Measurements from ENCODE around the gene ARHGAP26. TPM values are rescaled to one million over a fixed set of nuclear protein-coding genes. Genes with fewer than 3 reads are reported as not detected.

Gene ARHGAP26
- total RNA-seq, 1 donor from 2014 or later, result 42.1 TPM

DNA sequence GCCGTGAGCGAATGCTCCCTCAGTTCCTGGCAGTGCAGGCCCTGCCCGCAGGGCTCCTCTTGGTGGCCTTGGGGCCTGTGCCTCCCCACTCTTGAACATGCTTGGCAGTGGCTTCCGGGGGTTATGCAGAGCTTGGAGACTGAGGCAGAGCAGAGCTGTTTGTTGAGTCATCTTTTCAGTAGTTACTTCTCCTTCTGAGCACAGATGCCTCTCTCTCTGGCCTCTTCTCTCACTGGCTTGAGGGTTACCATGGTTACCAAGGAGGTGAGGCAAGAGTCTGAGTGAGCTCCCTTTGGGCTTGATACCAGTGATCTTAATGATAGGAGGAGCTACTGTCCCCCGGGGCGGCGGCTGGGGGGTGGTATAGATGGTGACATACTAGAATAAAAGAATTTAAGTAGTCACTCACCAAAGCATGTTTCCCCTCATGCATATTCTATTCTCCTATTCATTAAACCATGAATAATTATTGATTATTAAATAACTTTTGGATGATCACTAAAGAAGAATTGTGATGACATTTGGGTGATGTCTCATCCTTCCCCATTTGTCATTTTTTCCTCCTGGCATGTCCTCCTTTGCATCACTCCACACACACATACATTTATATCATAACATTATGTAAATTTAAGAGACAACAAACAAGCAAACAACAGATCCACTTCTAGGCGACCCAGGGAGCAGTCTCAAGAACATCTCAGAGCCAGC, 111.1 kb downstream of the ARHGAP26 start:
- DNase-seq (no peak), ATAC-seq (peak; percentile 53 to 70)
- intact Hi-C loops (cut with DNase I), result no loop called here
- H3K27ac ChIP-seq, result no peak overlapping the region
- H3K9me3 ChIP-seq, result no peaks in the 10 kb centered on the region
- peaks cover 13% of the 10 kb centered on the region for H3K36me3 ChIP-seq
- H3K4me1 ChIP-seq, result peaks cover 46% of the 10 kb centered on the region
- TF ChIP-seq, protein P1, sequence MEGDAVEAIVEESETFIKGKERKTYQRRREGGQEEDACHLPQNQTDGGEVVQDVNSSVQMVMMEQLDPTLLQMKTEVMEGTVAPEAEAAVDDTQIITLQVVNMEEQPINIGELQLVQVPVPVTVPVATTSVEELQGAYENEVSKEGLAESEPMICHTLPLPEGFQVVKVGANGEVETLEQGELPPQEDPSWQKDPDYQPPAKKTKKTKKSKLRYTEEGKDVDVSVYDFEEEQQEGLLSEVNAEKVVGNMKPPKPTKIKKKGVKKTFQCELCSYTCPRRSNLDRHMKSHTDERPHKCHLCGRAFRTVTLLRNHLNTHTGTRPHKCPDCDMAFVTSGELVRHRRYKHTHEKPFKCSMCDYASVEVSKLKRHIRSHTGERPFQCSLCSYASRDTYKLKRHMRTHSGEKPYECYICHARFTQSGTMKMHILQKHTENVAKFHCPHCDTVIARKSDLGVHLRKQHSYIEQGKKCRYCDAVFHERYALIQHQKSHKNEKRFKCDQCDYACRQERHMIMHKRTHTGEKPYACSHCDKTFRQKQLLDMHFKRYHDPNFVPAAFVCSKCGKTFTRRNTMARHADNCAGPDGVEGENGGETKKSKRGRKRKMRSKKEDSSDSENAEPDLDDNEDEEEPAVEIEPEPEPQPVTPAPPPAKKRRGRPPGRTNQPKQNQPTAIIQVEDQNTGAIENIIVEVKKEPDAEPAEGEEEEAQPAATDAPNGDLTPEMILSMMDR (IDR thresholded peaks at IDR 0.05), result no peak
- H3K4me3 ChIP-seq, result no peak overlapping the region
- no peaks in the 10 kb centered on the region for H3K27me3 ChIP-seq (ENCODE audit: low read depth)

DNA sequence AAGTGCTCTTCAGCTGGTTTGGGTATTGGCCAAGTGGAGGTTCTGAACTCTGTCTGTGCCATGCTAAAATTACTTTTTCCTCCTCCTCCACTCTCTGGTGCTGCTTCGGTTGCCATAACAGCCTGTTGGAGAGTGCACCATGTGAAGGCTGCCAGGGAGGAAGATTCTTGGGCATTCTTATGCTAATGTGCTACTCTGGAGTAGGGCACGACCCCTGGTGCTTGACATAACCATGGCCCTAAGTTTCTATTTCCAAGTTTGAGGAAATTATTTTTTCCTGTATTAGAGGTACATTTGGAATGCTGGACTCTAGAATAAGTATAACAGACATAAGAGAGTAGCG, 111.6 kb downstream of the ARHGAP26 start:
- no peaks in the 10 kb centered on the region for H3K9me3 ChIP-seq
- H3K4me1 ChIP-seq, result peaks cover 43% of the 10 kb centered on the region
- ATAC-seq, result peak; percentile 58 to 61
- TF ChIP-seq, protein P1 (IDR thresholded peaks at IDR 0.05), result no peak
- H3K36me3 ChIP-seq, result peaks cover 13% of the 10 kb centered on the region
- intact Hi-C loops (cut with DNase I), result no loop called here
- no peak for DNase-seq
- no peak overlapping the region for H3K27ac ChIP-seq
- no peak overlapping the region for H3K4me3 ChIP-seq
- H3K27me3 ChIP-seq (ENCODE audit: low read depth), result no peaks in the 10 kb centered on the region

DNA sequence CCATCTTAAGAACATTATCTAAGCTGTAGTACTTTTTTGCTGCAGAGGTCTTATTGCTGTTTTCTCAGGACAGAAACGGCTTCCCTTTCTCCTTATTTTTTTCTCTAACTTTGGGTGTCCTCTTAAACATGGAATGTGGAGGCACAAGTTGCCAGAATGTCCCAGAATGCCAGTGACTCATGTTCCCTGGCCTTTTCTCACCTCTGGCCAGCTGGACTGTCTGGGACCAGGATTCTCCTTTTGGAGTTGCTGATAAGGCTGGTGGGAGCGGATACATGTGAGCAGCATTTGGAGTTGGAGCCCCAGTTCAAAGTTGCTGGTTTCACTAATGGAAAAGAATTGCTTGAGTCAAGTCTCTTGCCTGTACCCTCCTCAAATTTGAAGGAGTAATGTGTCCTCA, 112.8 kb downstream of the ARHGAP26 start:
- no peaks in the 10 kb centered on the region for H3K9me3 ChIP-seq
- ATAC-seq (no peak), DNase-seq (no peak)
- no peaks in the 10 kb centered on the region for H3K27me3 ChIP-seq (ENCODE audit: low read depth)
- H3K27ac ChIP-seq, result no peak overlapping the region
- intact Hi-C loops (cut with DNase I), result no loop called here
- TF ChIP-seq, protein P1 (IDR thresholded peaks at IDR 0.05), result no peak
- H3K36me3 ChIP-seq, result peaks cover 13% of the 10 kb centered on the region
- H3K4me1 ChIP-seq, result peaks cover 43% of the 10 kb centered on the region
- no peak overlapping the region for H3K4me3 ChIP-seq

DNA sequence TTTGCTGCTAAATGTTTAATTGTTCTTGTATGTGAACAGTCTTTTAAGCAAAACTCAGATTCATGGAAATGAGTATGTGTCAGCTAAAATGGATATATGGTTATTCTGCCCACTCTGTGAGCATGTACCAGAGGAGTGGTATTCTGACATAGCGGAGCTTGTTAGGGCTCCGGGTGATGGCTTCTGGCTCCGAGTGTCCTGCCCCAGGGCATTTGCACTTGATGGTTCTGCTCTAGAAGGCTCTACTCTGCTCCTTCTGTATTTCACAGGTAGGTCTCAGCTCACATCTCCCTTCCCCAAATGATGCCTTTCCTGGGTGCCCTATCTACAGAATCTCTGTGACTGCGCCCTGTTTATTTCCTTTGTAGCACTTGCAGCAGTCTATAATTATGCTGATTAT, 113.3 kb downstream of the ARHGAP26 start:
- Histone ChIP-seq H3K9me3 (no peaks in the 10 kb centered on the region), H3K36me3 (peaks cover 13% of the 10 kb centered on the region), H3K4me3 (no peak overlapping the region), H3K27ac (no peak overlapping the region), H3K4me1 (peaks cover 41% of the 10 kb centered on the region), H3K27me3 (ENCODE audit: low read depth) (no peaks in the 10 kb centered on the region)
- ATAC-seq, result no peak
- intact Hi-C loops (cut with DNase I), result no loop called here
- DNase-seq, result no peak
- TF ChIP-seq, protein P1 (IDR thresholded peaks at IDR 0.05), result no peak

DNA sequence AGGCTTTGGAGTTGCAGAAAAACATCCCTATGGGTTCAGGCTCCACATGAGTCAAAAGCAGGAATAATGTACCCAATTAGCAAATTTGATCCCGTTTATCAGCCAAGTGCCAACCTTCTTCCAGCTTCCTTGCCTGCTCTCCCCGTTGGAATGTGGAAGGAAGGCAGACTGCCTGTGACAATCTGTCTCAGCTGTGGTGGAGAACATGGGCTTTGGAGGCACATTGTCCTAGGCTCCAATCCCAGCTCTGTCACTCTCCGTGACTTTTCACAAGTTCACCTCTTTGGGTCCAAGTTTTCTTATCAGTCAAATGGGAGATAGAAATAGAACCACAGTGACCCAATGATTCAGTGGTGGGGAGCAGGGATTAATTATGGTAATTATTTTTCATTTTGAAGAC, 113.9 kb downstream of the ARHGAP26 start:
- Histone ChIP-seq H3K9me3 (no peaks in the 10 kb centered on the region), H3K4me3 (no peak overlapping the region), H3K27ac (no peak overlapping the region), H3K4me1 (peaks cover 37% of the 10 kb centered on the region), H3K27me3 (ENCODE audit: low read depth) (no peaks in the 10 kb centered on the region), H3K36me3 (peaks cover 13% of the 10 kb centered on the region)
- DNase-seq (no peak), ATAC-seq (no peak)
- TF ChIP-seq, protein P1 (IDR thresholded peaks at IDR 0.05), result no peak
- intact Hi-C loops (cut with DNase I), result no loop called here
